Measurements from ENCODE around the gene CENPP.

The CENPP gene

GRCh38 chr9:92614123-92614510, 288.4 kb downstream of the CENPP start:
- Histone ChIP-seq H3K79me2 (ENCODE audit: low read length) (no peaks in the 10 kb centered on the region), H3K9me3 (replicated peaks; ENCODE audit: insufficient read depth, low read length) (no peaks in the 10 kb centered on the region), H4K20me1 (ENCODE audit: insufficient read depth, low read length) (no peaks in the 10 kb centered on the region), H3K4me3 (ENCODE audit: low read length) (no peak overlapping the region), H3K9me2 (replicated peaks; ENCODE audit: insufficient read depth, low read length) (no peaks in the 10 kb centered on the region), H3K36me3 (replicated peaks; ENCODE audit: insufficient read depth, low read length) (peaks cover 12% of the 10 kb centered on the region; the same call in 1 of the 2 replicates), H3F3A (ENCODE audit: insufficient read depth, low read length) (no peaks in the 10 kb centered on the region), H3K27me3 (replicated peaks; ENCODE audit: insufficient read depth, low read length) (no peaks in the 10 kb centered on the region), H3K27ac (ENCODE audit: low read length) (no peak overlapping the region), H3K9ac (ENCODE audit: low read length) (no peak overlapping the region), H3K4me2 (ENCODE audit: low read depth, low read length) (no peak overlapping the region), H2AFZ (ENCODE audit: low read length) (no peak overlapping the region), H3K4me1 (ENCODE audit: low read length) (no peaks in the 10 kb centered on the region)
- DNase-seq: no peak
- TF ChIP-seq, protein P1, sequence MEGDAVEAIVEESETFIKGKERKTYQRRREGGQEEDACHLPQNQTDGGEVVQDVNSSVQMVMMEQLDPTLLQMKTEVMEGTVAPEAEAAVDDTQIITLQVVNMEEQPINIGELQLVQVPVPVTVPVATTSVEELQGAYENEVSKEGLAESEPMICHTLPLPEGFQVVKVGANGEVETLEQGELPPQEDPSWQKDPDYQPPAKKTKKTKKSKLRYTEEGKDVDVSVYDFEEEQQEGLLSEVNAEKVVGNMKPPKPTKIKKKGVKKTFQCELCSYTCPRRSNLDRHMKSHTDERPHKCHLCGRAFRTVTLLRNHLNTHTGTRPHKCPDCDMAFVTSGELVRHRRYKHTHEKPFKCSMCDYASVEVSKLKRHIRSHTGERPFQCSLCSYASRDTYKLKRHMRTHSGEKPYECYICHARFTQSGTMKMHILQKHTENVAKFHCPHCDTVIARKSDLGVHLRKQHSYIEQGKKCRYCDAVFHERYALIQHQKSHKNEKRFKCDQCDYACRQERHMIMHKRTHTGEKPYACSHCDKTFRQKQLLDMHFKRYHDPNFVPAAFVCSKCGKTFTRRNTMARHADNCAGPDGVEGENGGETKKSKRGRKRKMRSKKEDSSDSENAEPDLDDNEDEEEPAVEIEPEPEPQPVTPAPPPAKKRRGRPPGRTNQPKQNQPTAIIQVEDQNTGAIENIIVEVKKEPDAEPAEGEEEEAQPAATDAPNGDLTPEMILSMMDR (IDR thresholded peaks at IDR 0.05; ENCODE audit: low read length): no peak
- TF ChIP-seq EZH2 (optimal IDR thresholded peaks at IDR 0.05; ENCODE audit: low read depth, low read length) (no peak), EZH2phosphoT487 (IDR thresholded peaks at IDR 0.05; ENCODE audit: low read length) (no peak)

DNA sequence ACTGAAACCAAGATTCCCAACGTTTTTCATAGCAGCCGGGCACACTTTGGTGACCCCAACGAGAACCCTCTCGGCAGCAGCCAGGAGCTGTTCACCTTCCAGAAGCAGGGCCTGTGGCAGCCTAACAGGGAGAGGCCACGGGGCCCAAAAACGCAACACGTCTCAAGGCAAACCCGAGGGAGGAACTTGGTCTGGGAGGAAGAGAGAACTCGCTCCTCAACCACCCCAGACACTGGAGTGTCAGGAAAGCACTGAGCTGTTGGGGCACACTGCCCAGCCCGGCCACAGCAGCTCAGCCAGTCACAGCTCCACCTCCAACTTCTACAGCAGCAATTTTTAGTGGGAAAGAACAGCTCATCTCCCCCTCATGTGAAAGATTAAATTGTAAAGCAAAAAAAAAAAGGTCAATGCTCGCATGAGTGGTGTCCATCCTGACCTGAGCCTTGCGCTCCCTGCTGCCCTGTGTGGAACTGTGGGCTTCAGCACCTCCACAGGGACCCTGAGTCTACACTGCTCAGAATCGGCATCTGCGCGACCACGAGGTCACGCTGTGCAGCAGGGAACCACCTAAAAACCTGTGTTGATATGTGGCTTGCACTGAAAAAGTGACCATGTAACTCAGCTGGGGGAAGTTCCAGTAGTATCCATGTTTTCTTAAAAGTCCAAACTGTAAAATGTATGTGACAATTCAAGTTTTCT, 289.2 kb downstream of the CENPP start:
- H3K9ac ChIP-seq (ENCODE audit: low read length): no peak overlapping the region
- H3K9me2 ChIP-seq (replicated peaks; ENCODE audit: insufficient read depth, low read length): no peaks in the 10 kb centered on the region
- H3F3A ChIP-seq (ENCODE audit: insufficient read depth, low read length): no peaks in the 10 kb centered on the region
- no peak for DNase-seq
- H3K27me3 ChIP-seq (replicated peaks; ENCODE audit: insufficient read depth, low read length): no peaks in the 10 kb centered on the region
- no peaks in the 10 kb centered on the region for H3K4me1 ChIP-seq (ENCODE audit: low read length)
- H3K79me2 ChIP-seq (ENCODE audit: low read length): no peaks in the 10 kb centered on the region
- no peak overlapping the region for H3K4me2 ChIP-seq (ENCODE audit: low read depth, low read length)
- H3K27ac ChIP-seq (ENCODE audit: low read length): no peak overlapping the region
- H3K36me3 ChIP-seq (replicated peaks; ENCODE audit: insufficient read depth, low read length): peaks cover 12% of the 10 kb centered on the region; the same call in 1 of the 2 replicates
- H3K9me3 ChIP-seq (replicated peaks; ENCODE audit: insufficient read depth, low read length): no peaks in the 10 kb centered on the region
- H4K20me1 ChIP-seq (ENCODE audit: insufficient read depth, low read length): no peaks in the 10 kb centered on the region
- no peak overlapping the region for H2AFZ ChIP-seq (ENCODE audit: low read length)
- no peak overlapping the region for H3K4me3 ChIP-seq (ENCODE audit: low read length)
- TF ChIP-seq EZH2 (optimal IDR thresholded peaks at IDR 0.05; ENCODE audit: low read depth, low read length): no peak

DNA sequence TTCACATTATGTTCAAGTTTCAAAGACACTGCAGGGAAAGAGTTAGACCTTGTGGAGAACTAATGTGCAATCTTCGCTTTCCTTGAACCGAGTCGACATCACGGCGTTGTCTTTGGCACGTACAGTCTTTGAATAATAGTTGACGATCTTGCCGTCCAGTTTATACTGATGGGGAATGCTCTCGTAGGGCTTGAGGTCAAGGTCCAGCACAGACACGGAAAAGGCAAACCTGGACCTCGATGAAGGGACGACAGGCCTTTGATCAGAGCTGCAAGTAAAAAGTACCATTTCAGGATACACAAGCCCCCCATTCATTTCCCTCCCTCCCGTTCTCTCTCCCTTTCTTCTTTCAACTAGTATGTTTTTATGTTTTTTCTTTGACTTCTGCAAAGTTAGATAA, 290.0 kb downstream of the CENPP start:
- no peak overlapping the region for H3K4me3 ChIP-seq (ENCODE audit: low read length)
- DNase-seq: no peak
- no peaks in the 10 kb centered on the region for H3K79me2 ChIP-seq (ENCODE audit: low read length)
- no peak overlapping the region for H3K4me2 ChIP-seq (ENCODE audit: low read depth, low read length)
- no peak overlapping the region for H3K9ac ChIP-seq (ENCODE audit: low read length)
- no peaks in the 10 kb centered on the region for H3K9me2 ChIP-seq (replicated peaks; ENCODE audit: insufficient read depth, low read length)
- no peak overlapping the region for H2AFZ ChIP-seq (ENCODE audit: low read length)
- no peak overlapping the region for H3K27ac ChIP-seq (ENCODE audit: low read length)
- peaks cover 12% of the 10 kb centered on the region; the same call in 1 of the 2 replicates for H3K36me3 ChIP-seq (replicated peaks; ENCODE audit: insufficient read depth, low read length)
- no peaks in the 10 kb centered on the region for H4K20me1 ChIP-seq (ENCODE audit: insufficient read depth, low read length)
- H3F3A ChIP-seq (ENCODE audit: insufficient read depth, low read length): no peaks in the 10 kb centered on the region
- no peaks in the 10 kb centered on the region for H3K27me3 ChIP-seq (replicated peaks; ENCODE audit: insufficient read depth, low read length)
- H3K9me3 ChIP-seq (replicated peaks; ENCODE audit: insufficient read depth, low read length): no peaks in the 10 kb centered on the region
- no peaks in the 10 kb centered on the region for H3K4me1 ChIP-seq (ENCODE audit: low read length)
- no peak for TF ChIP-seq EZH2 (optimal IDR thresholded peaks at IDR 0.05; ENCODE audit: low read depth, low read length)
- TF ChIP-seq, protein P1 (IDR thresholded peaks at IDR 0.05; ENCODE audit: low read length): no peak
- TF ChIP-seq EZH2phosphoT487 (IDR thresholded peaks at IDR 0.05; ENCODE audit: low read length): no peak

GRCh38 chr9:92616199-92616641, 290.5 kb downstream of the CENPP start:
- no peak overlapping the region for H3K4me2 ChIP-seq (ENCODE audit: low read depth, low read length)
- no peak for DNase-seq
- no peaks in the 10 kb centered on the region for H3K9me3 ChIP-seq (replicated peaks; ENCODE audit: insufficient read depth, low read length)
- no peak overlapping the region for H3K27ac ChIP-seq (ENCODE audit: low read length)
- no peak overlapping the region for H2AFZ ChIP-seq (ENCODE audit: low read length)
- no peaks in the 10 kb centered on the region for H3K4me1 ChIP-seq (ENCODE audit: low read length)
- no peaks in the 10 kb centered on the region for H3F3A ChIP-seq (ENCODE audit: insufficient read depth, low read length)
- TF ChIP-seq, protein P1 (IDR thresholded peaks at IDR 0.05; ENCODE audit: low read length): no peak
- TF ChIP-seq EZH2phosphoT487 (IDR thresholded peaks at IDR 0.05; ENCODE audit: low read length): no peak
- TF ChIP-seq EZH2 (optimal IDR thresholded peaks at IDR 0.05; ENCODE audit: low read depth, low read length): no peak
- no peaks in the 10 kb centered on the region for H3K27me3 ChIP-seq (replicated peaks; ENCODE audit: insufficient read depth, low read length)
- no peaks in the 10 kb centered on the region for H3K9me2 ChIP-seq (replicated peaks; ENCODE audit: insufficient read depth, low read length)
- no peak overlapping the region for H3K4me3 ChIP-seq (ENCODE audit: low read length)
- H4K20me1 ChIP-seq (ENCODE audit: insufficient read depth, low read length): no peaks in the 10 kb centered on the region
- H3K36me3 ChIP-seq (replicated peaks; ENCODE audit: insufficient read depth, low read length): peaks cover 12% of the 10 kb centered on the region; the same call in 1 of the 2 replicates
- no peaks in the 10 kb centered on the region for H3K79me2 ChIP-seq (ENCODE audit: low read length)
- H3K9ac ChIP-seq (ENCODE audit: low read length): no peak overlapping the region

Measured in MM.1S (cell line).